IPS-NIHi7 (cell line): ENCODE results near the gene GNPAT.

Experiments used
- DNase-seq: peaks from one replicate; pipeline ENCODE4 v3.0.0; 2012; ENCODE audit warnings: mixed read lengths; ENCODE audit errors: extremely low spot score

GNPAT gene

GRCh38 chr1:231317306-231318014 is 76.4 kb downstream of the GNPAT start:
- DNase-seq: no peak

- DNase-seq: no peak
Observed at GRCh38 chr1:231318015-231318355, 77.0 kb downstream of the GNPAT start.

GRCh38 chr1:231318568-231318967 is 77.6 kb downstream of the GNPAT start:
- DNase-seq: no peak

- no peak for DNase-seq
Observed at GRCh38 chr1:231319080-231319479, 78.1 kb downstream of the GNPAT start.

GRCh38 chr1:231322880-231323530 is 82.0 kb downstream of the GNPAT start:
- no peak for DNase-seq

GRCh38 chr1:231324660-231325059 is 83.6 kb downstream of the GNPAT start:
- no peak for DNase-seq

GRCh38 chr1:231326248-231326647 is 85.2 kb downstream of the GNPAT start:
- no peak for DNase-seq
